Measurements from ENCODE around the gene CNTN3.

CNTN3 gene

GRCh38 chr3:74636981-74637380 is 22.5 kb upstream of the CNTN3 start:
- Histone ChIP-seq H3K9me3 (no peaks in the 10 kb centered on the region), H3K4me3 (ENCODE audit: low read depth in 1 of 2, low read length in 1 of 2) (no peak overlapping the region), H3K4me1 (ENCODE audit: control insufficient read depth in 1 of 2, insufficient read depth in 1 of 2, low read depth in 1 of 2, low read length in 1 of 2) (no peaks in the 10 kb centered on the region), H3K36me3 (no peaks in the 10 kb centered on the region), H3K27me3 (no peaks in the 10 kb centered on the region), H3K27ac (no peak overlapping the region)
- TF ChIP-seq, protein P1, sequence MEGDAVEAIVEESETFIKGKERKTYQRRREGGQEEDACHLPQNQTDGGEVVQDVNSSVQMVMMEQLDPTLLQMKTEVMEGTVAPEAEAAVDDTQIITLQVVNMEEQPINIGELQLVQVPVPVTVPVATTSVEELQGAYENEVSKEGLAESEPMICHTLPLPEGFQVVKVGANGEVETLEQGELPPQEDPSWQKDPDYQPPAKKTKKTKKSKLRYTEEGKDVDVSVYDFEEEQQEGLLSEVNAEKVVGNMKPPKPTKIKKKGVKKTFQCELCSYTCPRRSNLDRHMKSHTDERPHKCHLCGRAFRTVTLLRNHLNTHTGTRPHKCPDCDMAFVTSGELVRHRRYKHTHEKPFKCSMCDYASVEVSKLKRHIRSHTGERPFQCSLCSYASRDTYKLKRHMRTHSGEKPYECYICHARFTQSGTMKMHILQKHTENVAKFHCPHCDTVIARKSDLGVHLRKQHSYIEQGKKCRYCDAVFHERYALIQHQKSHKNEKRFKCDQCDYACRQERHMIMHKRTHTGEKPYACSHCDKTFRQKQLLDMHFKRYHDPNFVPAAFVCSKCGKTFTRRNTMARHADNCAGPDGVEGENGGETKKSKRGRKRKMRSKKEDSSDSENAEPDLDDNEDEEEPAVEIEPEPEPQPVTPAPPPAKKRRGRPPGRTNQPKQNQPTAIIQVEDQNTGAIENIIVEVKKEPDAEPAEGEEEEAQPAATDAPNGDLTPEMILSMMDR (IDR thresholded peaks at IDR 0.05): no peak

GRCh38 chr3:74633021-74633420 is 18.6 kb upstream of the CNTN3 start:
- Histone ChIP-seq H3K27ac (no peak overlapping the region), H3K9me3 (no peaks in the 10 kb centered on the region), H3K36me3 (no peaks in the 10 kb centered on the region), H3K4me1 (ENCODE audit: control insufficient read depth in 1 of 2, insufficient read depth in 1 of 2, low read depth in 1 of 2, low read length in 1 of 2) (no peaks in the 10 kb centered on the region), H3K27me3 (no peaks in the 10 kb centered on the region), H3K4me3 (ENCODE audit: low read depth in 1 of 2, low read length in 1 of 2) (no peak overlapping the region)
- TF ChIP-seq, protein P1 (IDR thresholded peaks at IDR 0.05): no peak

GRCh38 chr3:74631351-74632140 is 17.1 kb upstream of the CNTN3 start:
- TF ChIP-seq, protein P1 (IDR thresholded peaks at IDR 0.05): no peak
- Histone ChIP-seq H3K4me1 (ENCODE audit: control insufficient read depth in 1 of 2, insufficient read depth in 1 of 2, low read depth in 1 of 2, low read length in 1 of 2) (no peaks in the 10 kb centered on the region), H3K36me3 (no peaks in the 10 kb centered on the region), H3K4me3 (ENCODE audit: low read depth in 1 of 2, low read length in 1 of 2) (no peak overlapping the region), H3K27me3 (no peaks in the 10 kb centered on the region), H3K9me3 (no peaks in the 10 kb centered on the region), H3K27ac (no peak overlapping the region)

- Histone ChIP-seq H3K4me3 (ENCODE audit: low read depth in 1 of 2, low read length in 1 of 2) (no peak overlapping the region), H3K27me3 (no peaks in the 10 kb centered on the region), H3K9me3 (no peaks in the 10 kb centered on the region), H3K36me3 (no peaks in the 10 kb centered on the region), H3K4me1 (ENCODE audit: control insufficient read depth in 1 of 2, insufficient read depth in 1 of 2, low read depth in 1 of 2, low read length in 1 of 2) (no peaks in the 10 kb centered on the region), H3K27ac (no peak overlapping the region)
- TF ChIP-seq, protein P1 (IDR thresholded peaks at IDR 0.05): no peak
These were observed 16.1 kb upstream of the CNTN3 start for GRCh38 chr3:74630602-74631001.

GRCh38 chr3:74626011-74626410 is 11.6 kb upstream of the CNTN3 start:
- H3K4me1 ChIP-seq (ENCODE audit: control insufficient read depth in 1 of 2, insufficient read depth in 1 of 2, low read depth in 1 of 2, low read length in 1 of 2): no peaks in the 10 kb centered on the region
- H3K9me3 ChIP-seq: no peaks in the 10 kb centered on the region
- no peaks in the 10 kb centered on the region for H3K27me3 ChIP-seq
- no peaks in the 10 kb centered on the region for H3K36me3 ChIP-seq
- no peak overlapping the region for H3K27ac ChIP-seq
- no peak overlapping the region for H3K4me3 ChIP-seq (ENCODE audit: low read depth in 1 of 2, low read length in 1 of 2)
- TF ChIP-seq, protein P1 (IDR thresholded peaks at IDR 0.05): no peak
